HG02840 (cell line): ENCODE measurements around the gene ARPC1B.

Source experiments
- ATAC-seq: cut with Tn5 transposase; IDR thresholded peaks from one replicate; pipeline ENCODE4 v1.9.1; 2021; ENCODE audit warnings: mild to moderate bottlenecking, moderate library complexity, moderate number of reproducible peaks; ENCODE audit not compliant: unreplicated experiment, low FRiP score

The ARPC1B gene

GRCh38 chr7:99440195-99440594, 65.7 kb downstream of the ARPC1B start:
- no peak for ATAC-seq
